SK-N-SH (cell line): ENCODE results near the gene CACUL1.

Experiments used
- CTCF ChIP-seq: fragments of 200-600 bp; sonication (generic); IDR thresholded peaks from 2 replicates; pipeline ENCODE4 v1.6.1; 2017; ENCODE audit warnings: antibody characterized with exemption, mild to moderate bottlenecking, moderate library complexity
- ELF1 ChIP-seq: IDR thresholded peaks from 2 replicates; pipeline ENCODE4 v1.4.0; 2012
- EP300 ChIP-seq, 2 experiments: IDR thresholded peaks; 2 replicates each; pipeline versions ENCODE4 v1.4.0 to v1.6.1; 2012; ENCODE audit warnings: borderline replicate concordance in 1 of 2, low read depth in 1 of 2, low read length in 1 of 2
- EZH2phosphoT487 ChIP-seq: fragments of 200-600 bp; sonication (generic); IDR thresholded peaks from 2 replicates; pipeline ENCODE4 v1.6.1; 2017; ENCODE audit warnings: low read depth, mixed run types, mild to moderate bottlenecking, antibody characterized with exemption, moderate library complexity, borderline replicate concordance
- FOXM1 ChIP-seq: IDR thresholded peaks from 2 replicates; pipeline ENCODE4 v1.4.0; 2012; ENCODE audit warnings: low read depth, mild to moderate bottlenecking
- IRF3 ChIP-seq: fragments of 150-350 bp; IDR thresholded peaks from 2 replicates; pipeline ENCODE4 v1.6.1; 2016; ENCODE audit warnings: mild to moderate bottlenecking, low read depth, low read length
- MXI1 ChIP-seq: IDR thresholded peaks from 2 replicates; pipeline ENCODE4 v1.6.1; 2012; ENCODE audit warnings: mild to moderate bottlenecking, low read depth, low read length, improper control_type of control experiment
- NRF1 ChIP-seq: IDR thresholded peaks from 2 replicates; pipeline ENCODE4 v1.6.1; 2012; ENCODE audit warnings: low read depth, mild to moderate bottlenecking, low read length
- POLR2AphosphoS5 ChIP-seq: IDR thresholded peaks from 2 replicates; pipeline ENCODE4 v1.6.1; 2012; ENCODE audit warnings: low read depth, low read length
- RAD21 ChIP-seq: IDR thresholded peaks from 2 replicates; pipeline ENCODE4 v1.6.1; 2012; ENCODE audit warnings: mild to moderate bottlenecking, low read length
- SMC3 ChIP-seq: IDR thresholded peaks from 2 replicates; pipeline ENCODE4 v1.6.1; 2012; ENCODE audit warnings: low read depth, low read length, improper control_type of control experiment
- TCF12 ChIP-seq: IDR thresholded peaks from 2 replicates; pipeline ENCODE4 v1.4.0; 2012
- YY1 ChIP-seq: IDR thresholded peaks from 2 replicates; pipeline ENCODE4 v1.4.0; 2012; ENCODE audit warnings: low read depth, mild to moderate bottlenecking

GRCh38 chr10:118638680-118639079, 116.1 kb downstream of the CACUL1 start:
- TF ChIP-seq POLR2AphosphoS5 (no peak), CTCF (no peak), EP300 (IDR thresholded peaks at IDR 0.05; ENCODE audit: borderline replicate concordance in 1 of 2, low read depth in 1 of 2, low read length in 1 of 2) (no peak), RAD21 (no peak), TCF12 (no peak), EZH2phosphoT487 (no peak), NRF1 (no peak), IRF3 (no peak), FOXM1 (no peak), MXI1 (no peak), ELF1 (no peak), SMC3 (no peak), YY1 (no peak)
